ENCODE measurements around the gene NTSR2. TPM values are rescaled to one million over a fixed set of nuclear protein-coding genes. Genes with fewer than 3 reads are reported as not detected.

NTSR2 gene
- total RNA-seq, 6 donors from 2014 or later: not detected

GRCh38 chr2:11611251-11611650 is 58.7 kb downstream of the NTSR2 start:
- no peaks in the 10 kb centered on the region for H3K4me1 ChIP-seq
- no peaks in the 10 kb centered on the region for H3K9me3 ChIP-seq
- no peaks in the 10 kb centered on the region for H3K27me3 ChIP-seq
- TF ChIP-seq POLR2A (IDR thresholded peaks at IDR 0.05): no peak
- no peak for TF ChIP-seq EP300 (IDR thresholded peaks at IDR 0.05)
- TF ChIP-seq, protein P1, sequence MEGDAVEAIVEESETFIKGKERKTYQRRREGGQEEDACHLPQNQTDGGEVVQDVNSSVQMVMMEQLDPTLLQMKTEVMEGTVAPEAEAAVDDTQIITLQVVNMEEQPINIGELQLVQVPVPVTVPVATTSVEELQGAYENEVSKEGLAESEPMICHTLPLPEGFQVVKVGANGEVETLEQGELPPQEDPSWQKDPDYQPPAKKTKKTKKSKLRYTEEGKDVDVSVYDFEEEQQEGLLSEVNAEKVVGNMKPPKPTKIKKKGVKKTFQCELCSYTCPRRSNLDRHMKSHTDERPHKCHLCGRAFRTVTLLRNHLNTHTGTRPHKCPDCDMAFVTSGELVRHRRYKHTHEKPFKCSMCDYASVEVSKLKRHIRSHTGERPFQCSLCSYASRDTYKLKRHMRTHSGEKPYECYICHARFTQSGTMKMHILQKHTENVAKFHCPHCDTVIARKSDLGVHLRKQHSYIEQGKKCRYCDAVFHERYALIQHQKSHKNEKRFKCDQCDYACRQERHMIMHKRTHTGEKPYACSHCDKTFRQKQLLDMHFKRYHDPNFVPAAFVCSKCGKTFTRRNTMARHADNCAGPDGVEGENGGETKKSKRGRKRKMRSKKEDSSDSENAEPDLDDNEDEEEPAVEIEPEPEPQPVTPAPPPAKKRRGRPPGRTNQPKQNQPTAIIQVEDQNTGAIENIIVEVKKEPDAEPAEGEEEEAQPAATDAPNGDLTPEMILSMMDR (IDR thresholded peaks at IDR 0.05): no peak
- TF ChIP-seq POLR2AphosphoS5 (IDR thresholded peaks at IDR 0.05): no peak
- H3K27ac ChIP-seq: no peak overlapping the region
- WGBS, 2 donors: 96% methylated on average over 5 of the region's 5 CpGs
- ATAC-seq (ENCODE audit: low FRiP score in 2 of 2): no peak
- H3K36me3 ChIP-seq: no peaks in the 10 kb centered on the region
- DNase-seq: no peak
- no peak overlapping the region for H3K4me3 ChIP-seq

GRCh38 chr2:11610624-11611242 is 59.3 kb downstream of the NTSR2 start:
- TF ChIP-seq POLR2AphosphoS5 (IDR thresholded peaks at IDR 0.05) (no peak), EP300 (IDR thresholded peaks at IDR 0.05) (no peak)
- Histone ChIP-seq H3K4me1 (no peaks in the 10 kb centered on the region), H3K27ac (no peak overlapping the region), H3K4me3 (no peak overlapping the region), H3K27me3 (no peaks in the 10 kb centered on the region), H3K36me3 (no peaks in the 10 kb centered on the region), H3K9me3 (no peaks in the 10 kb centered on the region)
- ATAC-seq (ENCODE audit: low FRiP score in 2 of 2) (peak; percentile 23 to 28), DNase-seq (peak in 1 of 2 donors; percentile 73)
- WGBS, 2 donors: 85 to 95% methylated on average over 9 to 37 of the region's 38 CpGs

Other genes with a start within 250 kb of the NTSR2 start
- gene E2F6, start 204.0 kb downstream of the NTSR2 start, total RNA-seq: 10 to 100 TPM in 4 of 6 donors, 1 to 10 TPM in 2; 5.3 to 15.8 (median 13.4) TPM
- gene GREB1, start 136.2 kb downstream of the NTSR2 start, total RNA-seq: 1 to 10 TPM in 5 of 6 donors, under 1 TPM in 1; 0.39 to 5.4 (median 1.6) TPM
- 10 to 100 TPM; 45.9 to 87.0 (median 54.2) TPM for gene LPIN1, start 76.4 kb upstream of the NTSR2 start, total RNA-seq